Measurements from ENCODE around the gene SIM1. TPM values are rescaled to one million over a fixed set of nuclear protein-coding genes. Genes with fewer than 3 reads are reported as not detected.

SIM1 gene
- total and polyA plus RNA-seq, 2 of the 8 experiments (the other 6 are each of a cell fraction or from before 2014, with no cell fraction given): 0.02 to 0.39 TPM

GRCh38 chr6:100447081-100447899, 17.4 kb downstream of the SIM1 start:
- peak overlapping the region; percentile 19; the same call in 1 of the 2 replicates for H2BK12ac ChIP-seq (ENCODE audit: low read depth, low read length)
- no peak overlapping the region for H4K8ac ChIP-seq (ENCODE audit: extremely low read depth, insufficient read depth, low read length)
- H3K4me1 ChIP-seq (replicated peaks in 1 of 4; ENCODE audit: control insufficient read depth in 3 of 4, insufficient read depth in 4 of 4, low read length in 3 of 4): peaks cover 14 to 29% (median 19%) of the 10 kb centered on the region in 4 experiments
- CTCF ChIA-PET (ENCODE audit: partially characterized antibody): interaction anchor here (0.6 to 15.2 kb wide), 5 partner anchors 13 to 879 kb away, joined by 3 to 215 read pairs (median 3); partner anchors contain the start of gene SIM1
- H3K36me3 ChIP-seq (ENCODE audit: control insufficient read depth in 2 of 4, insufficient read depth in 4 of 4, low read length in 3 of 4): no peaks in the 10 kb centered on the region
- no peak overlapping the region for H2BK20ac ChIP-seq (ENCODE audit: low read length)
- H3K4me2 ChIP-seq (ENCODE audit: insufficient read depth in 1 of 2, low read depth in 2 of 2, low read length in 2 of 2): peak overlapping the region; percentile 72 to 74
- H3K27me3 ChIP-seq (replicated peaks in 1 of 4; ENCODE audit: control insufficient read depth in 3 of 4, extremely low read depth in 1 of 4, insufficient read depth in 3 of 4, low read length in 3 of 4): peaks cover 68 to 77% (median 73%) of the 10 kb centered on the region in 4 experiments
- no peak overlapping the region for H3K27ac ChIP-seq (ENCODE audit: low read depth, low read length)
- H2BK5ac ChIP-seq (ENCODE audit: low read depth, low read length): no peak overlapping the region
- no peak overlapping the region for H3K23ac ChIP-seq (ENCODE audit: insufficient read length)
- no peak overlapping the region for H2BK120ac ChIP-seq (replicated peaks; ENCODE audit: low read depth, low read length)
- no peak overlapping the region for H2AK5ac ChIP-seq (ENCODE audit: low read depth, low read length)
- TF ChIP-seq SP1 (IDR thresholded peaks at IDR 0.05; ENCODE audit: low read depth, low read length) (no peak), KDM1A (IDR thresholded peaks at IDR 0.05; ENCODE audit: borderline replicate concordance, low read length) (no peak), SUZ12 (IDR thresholded peaks at IDR 0.05; ENCODE audit: low read length) (peak; percentile 90; the same call in 1 of the 2 replicates), CTCF (IDR thresholded peaks at IDR 0.05; ENCODE audit: control extremely low read depth in 1 of 3, insufficient read depth in 1 of 3, low read depth in 1 of 3, low read length in 3 of 3) (no peak), EZH2 (IDR thresholded peaks at IDR 0.05; ENCODE audit: low read depth, low read length, severe bottlenecking) (peak; percentile 97), CBX8 (IDR thresholded peaks at IDR 0.05; ENCODE audit: borderline replicate concordance, low read depth, low read length) (no peak), RNF2 (IDR thresholded peaks at IDR 0.05; ENCODE audit: borderline replicate concordance, low read depth, low read length, missing control alignments, poor library complexity, severe bottlenecking) (peak; percentile 85)
- 3% methylated on average over 38 of the region's 38 CpGs; no CpG with 5 or more reads in 1 of the 2 experiments for WGBS, 2 experiments (ENCODE audit: extremely low coverage in 1 of 2, insufficient coverage in 1 of 2, insufficient read length in 1 of 2, insufficient replicate concordance in 2 of 2, low coverage in 1 of 2, low lambda C conversion rate in 2 of 2, missing lambda C conversion rate in 1 of 2)
- H4K5ac ChIP-seq (ENCODE audit: insufficient read length, low read depth, low read length): no peak overlapping the region
- H3K18ac ChIP-seq (ENCODE audit: extremely low read depth, low read length): no peak overlapping the region
- DNase-seq (ENCODE audit: low read depth in 1 of 2, low spot score in 2 of 2) (peak in 1 of 2 experiments; percentile 69), FAIRE-seq (no peak)
- H2BK15ac ChIP-seq (ENCODE audit: low read length): no peak overlapping the region; the same call in 1 of the 2 replicates
- H3K4me3 ChIP-seq (ENCODE audit: extremely low read depth in 1 of 4, insufficient read depth in 2 of 4, low read depth in 3 of 4, low read length in 4 of 4): peak overlapping the region; percentile 22 to 54 (median 28); a peak in 7 of 8 replicates
- no peak overlapping the region for H3K56ac ChIP-seq (replicated peaks; ENCODE audit: insufficient read length, low read depth, low read length)
- POLR2A ChIA-PET (ENCODE audit: partially characterized antibody): interaction anchor here (3.6 to 3.7 kb wide), 2 partner anchors 10 to 17 kb away, joined by 16 read pairs; partner anchors contain the start of gene SIM1
- H3K23me2 ChIP-seq (ENCODE audit: low read depth, low read length): peaks cover 9% of the 10 kb centered on the region; the same call in 1 of the 2 replicates
- H4K91ac ChIP-seq (replicated peaks; ENCODE audit: insufficient read length, low read length): no peak overlapping the region
- H3K79me2 ChIP-seq (ENCODE audit: control insufficient read depth in 1 of 2, insufficient read depth in 2 of 2, low read length in 2 of 2): no peaks in the 10 kb centered on the region
- no peak overlapping the region; a peak in 1 of 7 replicates for H3K9ac ChIP-seq (replicated peaks in 1 of 4; ENCODE audit: extremely low read depth in 1 of 4, low read depth in 3 of 4, low read length in 3 of 4)
- H3K14ac ChIP-seq (ENCODE audit: insufficient read length): no peak overlapping the region
- no peaks in the 10 kb centered on the region for H3K79me1 ChIP-seq (ENCODE audit: low read depth, low read length)
- H3K4ac ChIP-seq (replicated peaks; ENCODE audit: insufficient read length, low read depth, low read length): no peak overlapping the region
- H4K20me1 ChIP-seq (replicated peaks in 1 of 2; ENCODE audit: control insufficient read depth in 1 of 2, insufficient read depth in 2 of 2, low read length in 2 of 2): peaks cover 18 to 19% of the 10 kb centered on the region in 2 experiments
- no peaks in the 10 kb centered on the region for H3K9me3 ChIP-seq (ENCODE audit: insufficient read depth in 2 of 2, low read depth in 1 of 2, low read length in 1 of 2)
- H2AFZ ChIP-seq (ENCODE audit: low read length): no peak overlapping the region
